H9 (cell line): Measurements from ENCODE around the gene TRMT44. TPM values are rescaled to one million over a fixed set of nuclear protein-coding genes. Genes with fewer than 3 reads are reported as not detected.

Experiments
- DNase-seq: peaks from one replicate; pipeline ENCODE4 v3.0.0-alpha.2; 2017
- H2AFZ ChIP-seq: one replicate; pipeline ENCODE4 v1.6.1; 2013; ENCODE audit warnings: mild to moderate bottlenecking, low read length, control low read depth, moderate library complexity
- H2AK5ac ChIP-seq: 2 replicates; pipeline ENCODE4 v1.6.1; 2013; ENCODE audit warnings: low read length, control low read depth, mixed read lengths; ENCODE audit not compliant: insufficient read length
- H2BK120ac ChIP-seq: one replicate; pipeline ENCODE4 v1.6.1; 2013; ENCODE audit warnings: low read depth, mild to moderate bottlenecking, low read length, control low read depth, inconsistent platforms; ENCODE audit not compliant: poor library complexity, severe bottlenecking
- H2BK12ac ChIP-seq: 2 replicates; pipeline ENCODE4 v1.6.1; 2013; ENCODE audit warnings: low read length, control low read depth, mixed read lengths, low read depth; ENCODE audit not compliant: insufficient read length
- H2BK15ac ChIP-seq: 2 replicates; pipeline ENCODE4 v1.6.1; 2013; ENCODE audit warnings: low read depth, low read length, control low read depth
- H2BK20ac ChIP-seq: one replicate; pipeline ENCODE4 v1.6.1; 2013; ENCODE audit warnings: low read depth, mild to moderate bottlenecking, low read length, control low read depth, inconsistent platforms; ENCODE audit not compliant: poor library complexity, severe bottlenecking
- H2BK5ac ChIP-seq: 2 replicates; pipeline ENCODE4 v1.6.1; 2013; ENCODE audit warnings: low read length, control low read depth, mixed read lengths; ENCODE audit not compliant: insufficient read length
- H3K14ac ChIP-seq: 2 replicates; pipeline ENCODE4 v1.6.1; 2013; ENCODE audit warnings: low read length, control low read depth; ENCODE audit not compliant: insufficient read depth
- H3K18ac ChIP-seq: 2 replicates; pipeline ENCODE4 v1.6.1; 2013; ENCODE audit warnings: low read depth, mild to moderate bottlenecking, mixed read lengths, low read length, control low read depth; ENCODE audit not compliant: insufficient read length
- H3K23ac ChIP-seq: 2 replicates; pipeline ENCODE4 v1.6.1; 2013; ENCODE audit warnings: low read length, control low read depth, mixed read lengths, low read depth; ENCODE audit not compliant: insufficient read length
- H3K23me2 ChIP-seq: 2 replicates; pipeline ENCODE4 v1.6.1; 2013; ENCODE audit warnings: low read depth, mild to moderate bottlenecking, mixed read lengths, low read length, control low read depth; ENCODE audit not compliant: insufficient read length, poor library complexity, severe bottlenecking
- H3K27ac ChIP-seq: 2 replicates; pipeline ENCODE4 v1.5.1; 2013; ENCODE audit warnings: low read length, control low read depth, mixed read lengths, low read depth; ENCODE audit not compliant: insufficient read length
- H3K27me3 ChIP-seq: 2 replicates; pipeline ENCODE4 v1.6.1; 2013; ENCODE audit warnings: low read length, control low read depth, inconsistent platforms; ENCODE audit not compliant: insufficient read depth
- H3K4ac ChIP-seq: 2 replicates; pipeline ENCODE4 v1.6.1; 2013; ENCODE audit warnings: low read depth, mild to moderate bottlenecking, control low read depth, inconsistent platforms, low read length, moderate library complexity
- H3K4me1 ChIP-seq: 2 replicates; pipeline ENCODE4 v1.6.1; 2013; ENCODE audit warnings: low read length, control low read depth, inconsistent platforms; ENCODE audit not compliant: insufficient read depth
- H3K4me2 ChIP-seq: 2 replicates; pipeline ENCODE4 v1.6.1; 2013; ENCODE audit warnings: low read length, control low read depth, mixed read lengths; ENCODE audit not compliant: insufficient read length, insufficient read depth
- H3K56ac ChIP-seq: 2 replicates; pipeline ENCODE4 v1.6.1; 2013; ENCODE audit warnings: low read depth, mild to moderate bottlenecking, mixed read lengths, low read length, control low read depth; ENCODE audit not compliant: insufficient read length
- H3K79me1 ChIP-seq: 2 replicates; pipeline ENCODE4 v1.6.1; 2013; ENCODE audit warnings: low read depth, mild to moderate bottlenecking, moderate library complexity, low read length, control low read depth, inconsistent platforms; ENCODE audit not compliant: insufficient read depth, poor library complexity, severe bottlenecking
- H3K79me2 ChIP-seq: 2 replicates; pipeline ENCODE4 v1.6.1; 2013; ENCODE audit warnings: low read length, control low read depth, inconsistent platforms; ENCODE audit not compliant: insufficient read depth
- H3K9ac ChIP-seq: 2 replicates; pipeline ENCODE4 v1.6.1; 2013; ENCODE audit warnings: low read length, control low read depth, mixed read lengths; ENCODE audit not compliant: insufficient read length; ENCODE audit errors: extremely low read depth
- H3K9me3 ChIP-seq: one replicate; pipeline ENCODE4 v1.6.1; 2013; ENCODE audit warnings: low read depth, low read length, inconsistent platforms; ENCODE audit not compliant: control insufficient read depth
- H3T11ph ChIP-seq: one replicate; pipeline ENCODE4 v1.6.1; 2013; ENCODE audit warnings: mild to moderate bottlenecking, low read length, control low read depth, inconsistent platforms
- H4K20me1 ChIP-seq: one replicate; pipeline ENCODE4 v1.6.1; 2013; ENCODE audit not compliant: control insufficient read depth, insufficient read length, insufficient read depth
- H4K5ac ChIP-seq: 2 replicates; pipeline ENCODE4 v1.6.1; 2013; ENCODE audit warnings: low read depth, mild to moderate bottlenecking, mixed read lengths, low read length, control low read depth; ENCODE audit not compliant: insufficient read length
- H4K8ac ChIP-seq: replicated peaks from 2 replicates; pipeline ENCODE4 v1.6.1; 2013; ENCODE audit warnings: low read length, control low read depth, mixed read lengths, low read depth; ENCODE audit not compliant: insufficient read length
- H4K91ac ChIP-seq: 2 replicates; pipeline ENCODE4 v1.6.1; 2013; ENCODE audit warnings: low read depth, mild to moderate bottlenecking, moderate library complexity, mixed read lengths, low read length, control low read depth; ENCODE audit not compliant: insufficient read length
- H3K27ac Mint-ChIP-seq, 3 experiments: 2 replicates in 2 of 3; 3 replicates in 1 of 3; pipeline ENCODE4 v1.8.0; 2020 to 2021; ENCODE audit warnings: mixed read lengths in 3 of 3, mild to moderate bottlenecking in 1 of 3, moderate library complexity in 1 of 3
- H3K27me3 Mint-ChIP-seq: 2 replicates; pipeline ENCODE4 v1.8.0; 2021; ENCODE audit warnings: low read depth, mild to moderate bottlenecking, moderate library complexity, mixed read lengths
- H3K36me3 Mint-ChIP-seq, 3 experiments: 2 replicates in 2 of 3; 3 replicates in 1 of 3; pipeline ENCODE4 v1.8.0; 2020 to 2021; ENCODE audit warnings: low read depth in 3 of 3, mixed read lengths in 3 of 3; ENCODE audit not compliant: insufficient read depth in 1 of 3
- H3K4me1 Mint-ChIP-seq, 2 experiments: 2 replicates each; pipeline ENCODE4 v1.8.0; 2020; ENCODE audit warnings: mixed read lengths in 2 of 2
- H3K4me3 Mint-ChIP-seq, 2 experiments: 2 replicates in 1 of 2; 3 replicates in 1 of 2; pipeline ENCODE4 v1.8.0; 2020 to 2021; ENCODE audit warnings: mild to moderate bottlenecking in 2 of 2, mixed read lengths in 2 of 2, moderate library complexity in 1 of 2
- H3K9me3 Mint-ChIP-seq, 2 experiments: 2 replicates in 1 of 2; 3 replicates in 1 of 2; pipeline ENCODE4 v1.8.0; 2020; ENCODE audit warnings: mild to moderate bottlenecking in 2 of 2, mixed read lengths in 2 of 2, moderate library complexity in 1 of 2
- WGBS: extraction: QIAGEN DNeasy Blood & Tissue Kit; methylation state at CpG from one replicate; pipeline ENCODE4 v1.1.7; 2013; ENCODE audit warnings: missing lambda C conversion rate, low lambda C conversion rate, mixed read lengths; ENCODE audit not compliant: insufficient read length; ENCODE audit errors: extremely low coverage; 5-methylcytosine and 5-hydroxymethylcytosine counted together
- total RNA-seq: library from RNA; stranded (reverse); gene quantifications from 2 replicates; pipeline ENCODE4 v1.2.1, GENCODE V29; 2021
- TF ChIP-seq, protein P1 (sequence below): fragments of 200-600 bp; sonication (generic); conservative IDR thresholded peaks from 3 replicates; pipeline ENCODE4 v1.8.0; 2021; ENCODE audit warnings: antibody characterized with exemption, mild to moderate bottlenecking

Gene TRMT44
- total RNA-seq, 1 experiment from 2014 or later: 22.8 TPM

DNA sequence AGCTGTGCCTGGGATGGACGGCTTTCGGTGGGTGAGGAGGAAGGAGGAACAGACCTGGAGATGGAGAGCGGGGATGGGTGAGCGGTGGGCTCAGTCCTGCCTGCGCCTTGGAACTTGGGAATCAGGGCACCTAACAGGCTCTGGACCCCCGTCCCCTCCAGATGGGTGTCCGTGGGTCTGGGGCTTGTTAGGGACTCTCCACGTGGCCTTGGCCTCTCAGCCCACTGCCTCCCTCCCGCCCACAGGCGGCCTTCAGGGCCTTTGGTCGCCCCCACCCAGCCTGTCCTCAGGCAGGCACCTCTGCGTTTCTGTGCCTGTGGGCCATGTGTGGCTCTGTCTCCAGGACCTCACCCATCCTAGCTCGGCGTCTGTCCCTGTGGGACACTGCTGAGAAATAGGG is 29.0 kb downstream of the TRMT44 start:
- no peaks in the 10 kb centered on the region for H3K79me1 ChIP-seq
- H4K20me1 ChIP-seq: no peaks in the 10 kb centered on the region
- H2BK15ac ChIP-seq: no peak overlapping the region
- no peak overlapping the region for H3K9ac ChIP-seq
- no peak overlapping the region for H2BK120ac ChIP-seq
- no peak overlapping the region for H2BK5ac ChIP-seq
- H4K5ac ChIP-seq: no peak overlapping the region
- no peak overlapping the region for H3K18ac ChIP-seq
- Mint-ChIP-seq H3K27me3 (no peaks in the 10 kb centered on the region), H3K4me3 (no peak overlapping the region), H3K4me1 (peaks cover 11% of the 10 kb centered on the region in 2 experiments), H3K9me3 (no peaks in the 10 kb centered on the region), H3K27ac (peak overlapping the region in 1 of 3 experiments; percentile 43; a peak in 2 of 7 replicates), H3K36me3 (peaks cover 9 to 50% (median 47%) of the 10 kb centered on the region in 3 experiments; a peak in 6 of 7 replicates)
- H3K56ac ChIP-seq: no peak overlapping the region
- no peak overlapping the region for H3K23ac ChIP-seq
- H2AK5ac ChIP-seq: no peak overlapping the region
- H2BK20ac ChIP-seq: no peak overlapping the region
- H3K27me3 ChIP-seq: no peaks in the 10 kb centered on the region
- H4K8ac ChIP-seq: no peak overlapping the region
- no peak overlapping the region for H3K4ac ChIP-seq
- no peaks in the 10 kb centered on the region for H3K79me2 ChIP-seq
- no peak overlapping the region for H3K4me2 ChIP-seq
- no peak overlapping the region for H3K27ac ChIP-seq
- no peaks in the 10 kb centered on the region for H3K4me1 ChIP-seq
- H2BK12ac ChIP-seq: no peak overlapping the region
- no peaks in the 10 kb centered on the region for H3K9me3 ChIP-seq
- no peak overlapping the region for H4K91ac ChIP-seq
- H3K14ac ChIP-seq: no peak overlapping the region
- DNase-seq: no peak
- no peak overlapping the region for H3T11ph ChIP-seq
- no CpG with 5 or more reads among the region's 14 CpGs for WGBS
- no peaks in the 10 kb centered on the region for H3K23me2 ChIP-seq
- TF ChIP-seq, protein P1, sequence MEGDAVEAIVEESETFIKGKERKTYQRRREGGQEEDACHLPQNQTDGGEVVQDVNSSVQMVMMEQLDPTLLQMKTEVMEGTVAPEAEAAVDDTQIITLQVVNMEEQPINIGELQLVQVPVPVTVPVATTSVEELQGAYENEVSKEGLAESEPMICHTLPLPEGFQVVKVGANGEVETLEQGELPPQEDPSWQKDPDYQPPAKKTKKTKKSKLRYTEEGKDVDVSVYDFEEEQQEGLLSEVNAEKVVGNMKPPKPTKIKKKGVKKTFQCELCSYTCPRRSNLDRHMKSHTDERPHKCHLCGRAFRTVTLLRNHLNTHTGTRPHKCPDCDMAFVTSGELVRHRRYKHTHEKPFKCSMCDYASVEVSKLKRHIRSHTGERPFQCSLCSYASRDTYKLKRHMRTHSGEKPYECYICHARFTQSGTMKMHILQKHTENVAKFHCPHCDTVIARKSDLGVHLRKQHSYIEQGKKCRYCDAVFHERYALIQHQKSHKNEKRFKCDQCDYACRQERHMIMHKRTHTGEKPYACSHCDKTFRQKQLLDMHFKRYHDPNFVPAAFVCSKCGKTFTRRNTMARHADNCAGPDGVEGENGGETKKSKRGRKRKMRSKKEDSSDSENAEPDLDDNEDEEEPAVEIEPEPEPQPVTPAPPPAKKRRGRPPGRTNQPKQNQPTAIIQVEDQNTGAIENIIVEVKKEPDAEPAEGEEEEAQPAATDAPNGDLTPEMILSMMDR: no peak
- no peak overlapping the region for H2AFZ ChIP-seq
